ENCODE measurements around the gene ZNF410.
"Not testable (repeated sequence)": the region's sequence is repeated elsewhere in the genome, so short reads cannot be mapped to it uniquely, and the experiment has no call there.

Gene ZNF410, protein sequence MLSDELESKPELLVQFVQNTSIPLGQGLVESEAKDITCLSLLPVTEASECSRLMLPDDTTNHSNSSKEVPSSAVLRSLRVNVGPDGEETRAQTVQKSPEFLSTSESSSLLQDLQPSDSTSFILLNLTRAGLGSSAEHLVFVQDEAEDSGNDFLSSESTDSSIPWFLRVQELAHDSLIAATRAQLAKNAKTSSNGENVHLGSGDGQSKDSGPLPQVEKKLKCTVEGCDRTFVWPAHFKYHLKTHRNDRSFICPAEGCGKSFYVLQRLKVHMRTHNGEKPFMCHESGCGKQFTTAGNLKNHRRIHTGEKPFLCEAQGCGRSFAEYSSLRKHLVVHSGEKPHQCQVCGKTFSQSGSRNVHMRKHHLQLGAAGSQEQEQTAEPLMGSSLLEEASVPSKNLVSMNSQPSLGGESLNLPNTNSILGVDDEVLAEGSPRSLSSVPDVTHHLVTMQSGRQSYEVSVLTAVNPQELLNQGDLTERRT

DNA sequence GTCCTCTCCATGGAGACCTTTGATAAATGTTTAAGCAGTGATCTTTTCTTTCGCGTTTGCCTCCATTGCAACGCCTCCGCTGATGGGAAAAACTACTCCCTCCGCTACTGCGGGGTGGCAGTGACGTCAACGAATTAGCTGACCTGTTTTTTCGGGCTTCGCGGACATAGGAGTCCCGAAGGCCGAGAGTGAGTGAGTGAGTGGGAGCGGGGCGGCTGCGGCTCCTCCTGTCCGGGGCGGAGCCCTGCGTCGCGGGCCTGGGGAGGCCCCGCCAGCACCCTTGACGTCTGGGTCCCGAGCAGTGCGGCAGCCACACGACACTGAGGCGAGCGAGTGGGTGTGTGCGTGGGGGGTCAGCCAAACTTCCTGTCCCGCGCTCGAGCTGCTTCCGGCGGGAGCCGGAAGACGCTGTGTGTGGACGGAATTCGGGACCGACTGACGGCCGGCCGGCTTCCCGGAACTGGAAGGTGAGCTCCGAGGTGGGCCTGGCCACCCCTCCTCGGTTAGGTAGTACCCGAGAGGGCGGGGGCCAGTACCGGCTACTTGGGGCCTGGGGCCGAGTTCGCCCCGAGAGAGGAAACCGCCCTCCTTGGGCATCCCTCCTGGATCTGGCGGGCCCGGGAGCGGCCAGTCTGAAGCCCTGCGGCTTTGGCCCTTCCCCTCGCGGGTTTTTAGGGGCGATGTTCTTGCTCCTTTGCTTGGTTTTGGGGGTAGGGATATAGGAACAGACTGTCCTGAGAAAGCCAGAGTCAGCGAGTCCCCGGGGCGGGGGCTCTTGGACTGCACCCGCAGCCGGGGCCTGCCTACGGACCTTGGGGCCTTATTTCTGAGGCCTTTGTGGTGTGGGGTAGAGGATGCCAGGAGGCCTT is at the start of gene ZNF410:
Gene ZNF410, plus strand, starts transcription at position 411 of the 869 bp plus-strand sequence. CDS start 5,317 bp downstream, outside the sequence.
- peak; percentile 89 for DNase-seq (ENCODE audit: low spot score)

DNA sequence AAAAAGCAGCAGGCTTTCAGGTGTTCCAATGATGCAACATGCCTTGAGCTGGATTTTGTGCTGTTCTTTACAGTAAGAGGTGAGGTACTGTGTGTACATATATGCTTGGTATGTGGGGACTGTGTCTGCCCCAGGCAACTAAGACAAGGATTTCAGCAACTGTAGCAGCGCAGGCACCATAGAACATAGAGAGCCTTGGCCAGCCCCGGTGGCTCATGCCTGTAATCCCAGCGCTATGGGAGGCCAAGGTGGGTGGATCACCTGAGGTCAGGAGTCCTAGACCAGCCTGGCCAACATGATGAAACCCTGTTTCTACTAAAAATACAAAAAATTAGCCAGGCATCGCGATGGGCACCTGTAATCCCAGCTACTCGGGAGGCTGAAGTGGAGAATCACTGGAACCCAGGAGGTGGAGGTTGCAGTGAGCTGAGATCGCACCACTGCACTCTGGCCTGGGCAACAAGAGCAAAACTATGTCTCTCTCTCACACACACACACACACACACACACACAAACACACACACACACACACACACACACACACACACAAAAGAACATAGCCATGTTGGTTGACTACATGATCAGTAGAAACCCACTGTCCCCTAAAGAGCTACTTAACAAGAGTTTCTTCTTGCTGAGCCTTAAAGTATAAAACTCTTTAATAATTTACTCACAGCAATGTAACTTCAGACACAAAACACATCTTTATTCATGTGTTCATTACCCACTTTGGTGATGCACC is 48.2 kb upstream of the ZNF410 start:
- not testable (repeated sequence) for DNase-seq (ENCODE audit: low spot score)

DNA sequence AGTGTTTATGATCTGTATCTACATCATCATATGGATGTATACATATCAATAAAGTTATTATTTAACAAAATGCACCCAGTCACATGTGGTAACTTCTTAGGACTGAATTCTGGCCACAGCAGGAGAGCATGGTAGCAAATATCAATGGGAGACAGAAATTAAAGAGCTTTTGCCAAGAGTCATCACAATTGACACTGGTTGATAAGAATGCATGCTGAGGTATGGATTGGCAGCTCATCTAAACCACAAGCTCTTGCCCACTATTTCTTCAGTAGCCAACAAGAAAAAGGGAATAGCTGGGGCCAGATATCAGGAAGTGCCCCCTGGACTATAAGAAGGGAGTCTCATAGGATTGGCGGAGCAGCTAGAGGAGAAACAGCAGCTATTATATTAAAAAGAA is 44.5 kb upstream of the ZNF410 start:
- no peak for DNase-seq (ENCODE audit: low spot score)

DNA sequence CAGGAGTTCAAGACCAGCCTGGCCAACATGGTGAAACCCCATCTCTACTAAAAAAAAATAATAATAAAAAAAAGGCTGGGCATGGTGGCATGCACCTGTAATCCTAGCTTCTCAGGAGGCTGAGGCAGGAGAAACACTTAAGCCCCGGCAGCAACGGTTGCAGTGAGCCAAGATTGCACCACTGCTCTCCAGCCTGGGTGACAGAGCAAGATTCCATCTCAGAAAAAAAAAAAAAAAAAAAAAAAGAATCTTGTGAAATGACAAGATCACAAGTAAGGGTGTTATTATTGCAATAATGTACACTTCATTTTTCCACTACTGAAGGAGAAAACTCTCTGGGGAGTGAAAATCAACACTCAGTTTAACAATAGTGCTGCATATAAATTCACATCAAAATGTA is 43.8 kb upstream of the ZNF410 start:
- no peak for DNase-seq (ENCODE audit: low spot score)

DNA sequence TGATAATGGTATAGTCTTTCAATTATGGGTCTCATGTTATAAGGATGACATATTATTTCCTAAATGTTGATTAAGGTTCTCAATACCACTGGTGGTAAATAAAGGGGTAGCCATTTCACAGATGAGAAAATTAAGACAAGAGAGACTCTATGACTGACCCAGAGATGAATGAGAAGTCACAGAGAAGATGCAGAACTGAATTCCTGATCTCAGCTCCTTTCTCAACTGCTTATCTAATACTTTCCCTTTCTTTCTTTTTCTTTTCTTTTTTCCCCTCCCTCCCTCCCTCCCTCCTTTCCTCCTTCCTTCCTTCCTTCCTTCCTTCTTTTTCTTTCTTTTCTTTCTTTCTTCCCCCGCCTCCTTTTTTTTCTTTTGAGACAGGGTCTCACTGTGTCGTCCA is 43.4 kb upstream of the ZNF410 start:
- no peak for DNase-seq (ENCODE audit: low spot score)

DNA sequence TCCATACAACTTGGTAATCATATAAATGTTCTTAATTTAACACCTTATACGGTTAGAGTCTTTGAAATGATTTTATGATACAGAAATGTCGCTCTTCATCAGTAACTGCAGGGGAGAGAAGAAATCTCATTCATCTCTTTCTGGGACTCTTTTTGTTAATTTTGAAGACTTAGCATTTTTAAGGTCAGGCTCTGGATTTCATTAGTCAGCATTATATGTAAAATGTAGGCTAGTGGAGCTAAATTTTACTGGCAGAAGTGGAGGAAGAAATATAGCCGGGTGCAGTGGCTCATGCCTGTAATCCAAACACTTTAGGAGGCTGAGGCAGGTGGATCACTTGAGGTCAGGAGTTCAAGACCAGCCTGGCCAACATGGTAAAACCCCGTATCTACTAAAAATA is 39.7 kb upstream of the ZNF410 start:
- no peak for DNase-seq (ENCODE audit: low spot score)

DNA sequence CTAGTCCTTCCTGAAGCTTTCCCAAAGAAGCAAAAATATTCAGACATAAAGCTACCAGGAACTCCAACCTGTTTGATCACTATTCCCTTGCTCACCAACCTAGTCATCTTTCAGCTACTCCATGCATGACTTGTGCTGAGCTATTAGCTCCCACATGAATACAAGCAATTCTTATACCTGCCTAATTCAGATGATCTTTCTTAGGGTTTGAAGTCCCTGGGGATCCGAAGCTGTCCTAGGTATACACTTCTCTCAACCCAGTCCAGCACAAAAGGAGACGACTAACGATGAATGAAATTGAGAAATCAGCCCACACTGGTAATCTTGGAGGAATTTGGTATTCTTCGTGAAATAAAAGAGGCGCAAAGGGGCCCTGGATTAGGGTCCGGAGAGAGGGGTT is 35.7 kb upstream of the ZNF410 start:
- DNase-seq (ENCODE audit: low spot score), result peak; percentile 8

DNA sequence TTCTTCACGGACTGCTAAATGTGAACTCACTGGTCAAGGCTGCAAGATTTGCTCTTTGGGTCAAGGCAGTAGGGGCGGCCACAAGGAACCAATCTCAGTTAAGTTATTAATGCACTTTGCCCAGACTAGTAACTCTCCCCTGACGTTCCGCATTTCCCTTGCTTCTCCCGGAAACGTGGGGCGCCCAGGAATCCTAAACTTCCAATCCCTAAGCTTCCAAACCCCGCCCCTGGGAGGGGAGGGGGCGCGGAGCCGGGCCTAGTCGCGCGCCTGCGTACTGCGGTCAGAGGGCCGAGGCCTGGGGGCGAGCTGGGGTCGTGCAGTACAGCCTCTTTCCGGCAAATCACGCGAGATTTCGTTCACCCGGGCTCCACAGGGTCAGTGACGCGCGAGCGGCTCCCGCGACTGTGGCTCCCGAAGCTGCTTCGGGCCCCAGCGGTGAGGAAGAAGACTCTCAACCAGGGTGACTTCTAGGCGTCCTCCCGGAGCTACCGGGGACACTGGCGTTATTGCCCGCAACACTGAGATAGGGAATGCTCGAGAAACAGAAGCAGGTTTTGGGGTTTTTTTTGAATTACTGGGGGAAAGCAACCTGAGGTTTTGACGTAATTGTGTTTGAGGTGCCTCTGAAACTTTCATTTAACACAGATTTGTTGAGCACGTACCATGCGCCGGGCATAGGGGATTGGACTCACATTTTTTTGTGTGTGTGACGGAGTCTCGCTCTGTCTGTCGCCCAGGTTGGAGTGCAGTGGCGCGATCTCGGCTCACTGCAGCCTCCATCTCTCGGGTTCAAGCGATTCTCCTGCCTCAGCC is 34.9 kb upstream of the ZNF410 start, which contains the start of gene PTGR2:
Gene PTGR2, plus strand, starts transcription at position 265 of the 816 bp plus-strand sequence. CDS start 7,032 bp downstream, outside the sequence.
- peak; percentile 89 for DNase-seq (ENCODE audit: low spot score)

DNA sequence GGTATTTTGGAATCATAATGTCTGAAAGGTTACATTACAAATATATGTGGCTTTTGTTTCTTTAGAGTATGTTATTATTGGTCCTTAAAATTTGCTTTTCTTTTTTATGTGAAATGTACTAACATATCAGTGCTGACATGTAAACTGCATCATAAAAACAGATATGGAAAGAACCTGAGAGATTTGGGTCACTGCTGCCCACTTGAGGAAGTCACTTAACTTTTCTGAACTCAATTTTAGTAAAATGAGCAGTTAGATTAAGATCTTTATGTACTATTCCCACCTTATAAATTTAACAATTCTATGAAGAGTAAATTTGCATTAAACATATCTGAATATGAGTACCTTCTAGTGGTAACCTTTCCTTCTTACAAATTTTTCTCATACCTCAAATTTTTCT is 27.5 kb upstream of the ZNF410 start:
- no peak for DNase-seq (ENCODE audit: low spot score)

DNA sequence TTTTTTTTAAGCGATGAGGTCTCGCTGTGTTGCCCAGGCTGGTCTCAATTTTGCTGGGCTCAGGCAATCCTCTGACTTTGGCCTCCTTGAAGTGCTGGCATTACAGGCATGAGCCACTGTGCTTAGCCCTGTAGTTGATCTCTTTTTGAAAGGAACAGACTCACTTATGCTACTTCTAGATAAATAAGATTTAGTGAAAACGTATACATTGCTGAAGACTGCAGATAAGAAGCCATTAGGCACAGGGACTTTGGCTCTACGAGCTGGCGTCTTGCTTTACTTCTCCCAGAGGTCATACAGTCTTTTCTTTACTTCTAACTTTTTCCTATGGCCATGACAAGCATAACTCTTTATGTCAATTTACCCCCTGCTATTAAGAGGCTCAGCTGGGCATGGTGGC is 25.6 kb upstream of the ZNF410 start:
- DNase-seq (ENCODE audit: low spot score), result no peak

DNA sequence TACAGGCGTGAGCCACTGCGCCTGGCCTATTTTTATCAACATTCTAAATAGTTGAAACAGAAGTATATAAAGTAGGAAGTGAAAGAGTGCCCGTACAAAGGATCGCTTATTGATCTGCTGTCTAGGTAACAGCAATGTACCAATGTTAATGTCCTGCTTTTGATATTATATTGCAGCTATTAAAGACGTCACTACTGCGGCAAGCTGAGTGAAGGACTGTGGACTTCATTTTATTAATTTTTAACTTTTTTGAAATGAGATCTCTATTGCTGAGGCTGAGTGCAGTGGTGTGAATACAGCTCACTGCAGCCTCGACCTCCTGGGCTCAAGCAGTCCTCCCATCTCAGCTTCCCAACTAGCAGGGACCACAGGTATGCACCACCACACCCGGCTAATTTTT is 24.2 kb upstream of the ZNF410 start:
- no peak for DNase-seq (ENCODE audit: low spot score)

DNA sequence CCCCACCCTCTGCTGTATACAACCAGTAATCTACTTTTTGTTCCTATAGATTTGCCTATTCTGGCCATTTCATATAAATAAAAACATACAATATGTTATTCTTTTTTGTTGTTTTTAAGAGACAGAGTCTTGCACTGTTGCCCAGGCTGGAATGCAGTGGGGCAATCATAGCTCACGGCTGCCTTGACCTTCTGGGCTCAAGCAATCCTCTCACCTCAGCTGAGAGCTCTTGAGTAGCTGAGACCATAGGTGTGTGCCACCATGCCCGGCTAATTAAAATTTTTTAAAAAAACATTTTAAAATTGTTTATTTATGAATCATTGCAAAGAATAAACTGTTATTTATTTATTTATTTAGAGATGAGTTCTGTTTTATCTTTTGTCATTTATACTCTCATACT is 23.4 kb upstream of the ZNF410 start:
- no peak for DNase-seq (ENCODE audit: low spot score)

DNA sequence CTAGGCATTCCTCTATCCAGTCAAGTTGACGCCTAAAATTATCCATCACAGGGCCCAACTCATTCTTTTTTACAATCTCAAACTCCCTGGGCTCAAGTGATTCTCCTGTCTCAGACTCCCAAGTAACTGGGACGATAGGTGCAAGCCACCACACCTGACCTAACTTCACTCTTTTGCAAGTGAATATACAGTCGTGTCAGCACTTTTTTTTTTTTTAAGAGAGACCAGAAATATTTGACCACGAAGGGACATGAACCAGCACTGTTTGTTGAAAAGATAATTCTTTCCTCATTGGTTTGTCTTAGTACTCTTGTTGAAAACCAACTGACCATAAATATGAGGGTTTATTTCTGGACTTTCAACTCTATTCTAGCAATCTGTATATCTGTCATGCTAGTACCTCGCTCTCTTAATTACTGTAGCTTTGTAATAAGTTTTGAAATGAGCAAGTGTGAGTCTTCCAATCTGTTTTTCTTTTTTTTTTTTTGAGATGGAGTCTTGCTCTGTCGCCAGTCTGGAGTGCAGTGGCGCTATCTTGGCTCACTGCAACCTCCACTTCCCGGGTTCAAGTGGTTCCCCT is 21.0 kb upstream of the ZNF410 start:
- no peak for DNase-seq (ENCODE audit: low spot score)

DNA sequence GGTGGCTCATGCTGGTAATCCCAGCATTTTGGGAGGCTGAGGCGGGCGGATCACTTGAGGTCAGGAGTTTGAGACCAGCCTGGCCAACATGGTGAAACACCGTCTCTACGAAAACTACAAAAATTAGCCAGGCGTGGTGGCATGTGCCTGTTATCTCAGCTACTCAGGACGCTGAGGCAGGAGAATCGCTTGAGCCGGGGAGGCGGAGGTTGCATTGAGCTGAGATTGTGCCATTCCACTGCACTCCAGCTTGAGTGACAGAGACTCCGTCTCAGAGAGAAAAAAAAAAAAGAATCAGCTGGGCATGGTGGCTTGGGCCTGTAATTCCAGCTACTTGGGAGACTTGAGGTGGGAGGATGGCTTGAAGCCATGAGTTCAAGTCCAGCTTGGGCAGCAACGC is 16.9 kb upstream of the ZNF410 start:
- not testable (repeated sequence) for DNase-seq (ENCODE audit: low spot score)

DNA sequence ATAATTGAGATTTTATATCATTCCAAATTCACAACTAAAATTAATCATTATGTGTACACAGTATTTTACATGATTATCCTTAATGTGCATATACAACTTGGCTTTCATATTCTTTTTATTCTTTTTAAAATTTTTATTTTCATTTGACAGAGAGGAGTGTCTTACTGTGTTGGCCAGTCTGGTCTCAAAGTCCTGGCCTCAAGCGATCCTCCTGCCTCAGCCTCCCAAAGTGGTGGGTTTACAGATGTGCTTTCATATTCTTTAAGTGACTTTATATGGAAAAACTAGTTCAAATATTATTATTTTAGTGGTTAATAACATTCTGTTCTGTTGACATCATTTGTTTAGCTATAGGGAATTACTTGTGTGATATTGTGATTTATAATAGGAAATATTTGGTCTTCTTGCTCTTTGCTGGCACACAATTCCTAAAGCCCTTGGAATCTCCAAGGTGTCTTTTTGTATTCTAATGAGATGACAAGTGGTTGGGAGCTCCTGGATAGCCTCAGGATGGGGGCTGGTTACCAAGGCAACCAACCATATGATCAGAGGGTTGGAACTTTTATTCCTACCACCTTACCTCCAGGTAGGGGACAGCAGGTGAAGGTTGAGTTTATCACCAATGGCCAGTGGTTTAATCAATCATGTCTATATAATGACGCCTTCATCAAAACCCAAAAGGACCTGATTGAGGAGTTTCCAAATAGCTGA is 16.0 kb upstream of the ZNF410 start:
- no peak for DNase-seq (ENCODE audit: low spot score)

DNA sequence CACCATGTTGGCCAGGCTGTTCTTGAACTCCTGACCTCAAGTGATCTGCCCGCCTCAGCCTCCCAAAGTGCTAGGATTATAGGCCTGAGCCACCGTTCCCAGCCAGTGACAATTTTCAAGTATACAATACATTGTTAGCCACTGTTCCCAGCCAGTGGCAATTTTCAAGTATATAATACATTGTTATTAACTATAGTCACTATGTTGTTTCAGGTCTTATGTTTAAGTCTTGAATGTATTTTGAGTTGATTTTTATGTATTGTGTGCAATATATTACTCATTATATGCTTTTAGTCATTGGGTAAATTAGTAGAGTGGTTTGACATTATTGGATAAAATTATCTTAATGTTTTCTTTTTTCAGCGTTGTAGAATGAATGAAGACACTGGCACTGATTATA is 13.0 kb upstream of the ZNF410 start:
- no peak for DNase-seq (ENCODE audit: low spot score)

DNA sequence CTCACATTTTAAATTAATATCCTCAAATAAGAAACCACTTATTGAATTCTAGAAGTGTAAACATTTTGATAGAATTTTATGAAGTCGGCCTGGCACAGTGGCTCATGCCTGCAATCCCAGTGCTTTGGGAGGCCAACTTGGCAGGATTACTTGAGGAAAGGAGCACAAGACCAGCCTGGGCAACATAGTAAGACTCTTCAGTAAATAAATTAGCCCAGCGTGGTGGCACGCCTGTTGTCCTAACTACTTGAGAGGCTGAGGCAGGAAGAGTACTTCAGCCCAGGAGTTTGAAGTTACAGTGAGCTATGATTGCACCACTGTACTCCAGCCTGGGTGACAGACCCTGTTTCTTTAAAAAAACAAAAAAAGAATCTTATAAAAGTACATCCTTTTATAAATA is 8.9 kb upstream of the ZNF410 start:
- no peak for DNase-seq (ENCODE audit: low spot score)

DNA sequence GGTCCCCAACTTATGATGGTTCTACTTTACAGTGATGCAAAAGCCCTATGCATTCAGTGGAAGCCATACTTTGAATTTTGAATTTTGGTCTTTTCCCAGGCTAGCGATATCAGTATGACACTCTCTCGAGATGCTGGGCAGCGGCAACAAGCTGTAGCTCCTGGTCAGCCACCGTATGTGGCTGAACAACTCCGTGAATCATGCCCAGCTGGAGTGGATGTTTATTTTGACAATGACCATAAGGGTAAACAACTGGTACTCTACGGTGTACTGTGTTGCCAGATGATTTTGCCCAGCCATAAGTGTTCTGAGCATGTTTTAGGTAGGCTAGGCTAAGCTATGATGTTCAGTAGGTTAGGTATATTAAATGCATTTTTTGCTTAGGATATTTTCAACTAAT is 8.2 kb upstream of the ZNF410 start:
- DNase-seq (ENCODE audit: low spot score), result no peak

DNA sequence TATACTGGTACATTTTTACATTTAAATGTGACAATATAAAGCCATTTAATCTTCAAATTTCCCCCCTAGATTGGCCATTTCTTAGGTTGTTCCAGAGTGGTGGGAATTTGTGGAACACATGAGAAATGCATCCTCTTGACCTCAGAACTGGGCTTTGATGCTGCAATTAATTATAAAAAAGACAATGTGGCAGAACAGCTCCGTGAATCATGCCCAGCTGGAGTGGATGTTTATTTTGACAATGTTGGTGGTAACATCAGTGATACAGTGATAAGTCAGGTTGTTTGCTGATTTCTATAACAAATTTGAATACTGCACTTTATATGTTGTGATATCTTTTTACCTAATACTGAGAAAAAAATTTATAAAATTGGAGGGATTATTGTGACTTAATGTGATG is 7.6 kb upstream of the ZNF410 start:
- DNase-seq (ENCODE audit: low spot score), result no peak
